GM23248 (cell line): Measurements from ENCODE around the gene LSP1. TPM values are rescaled to one million over a fixed set of nuclear protein-coding genes. Genes with fewer than 3 reads are reported as not detected.

Source experiments
- DNase-seq: peaks from one replicate; pipeline ENCODE4 v3.0.0-alpha.2; 2015
- H2AFZ ChIP-seq: fragments of 200-600 bp; sonication (generic); 2 replicates; pipeline ENCODE4 v1.6.1; 2016; ENCODE audit warnings: antibody characterized with exemption
- H3F3A ChIP-seq: fragments of 200-600 bp; sonication (generic); 2 replicates; pipeline ENCODE4 v1.6.1; 2016; ENCODE audit warnings: mild to moderate bottlenecking, antibody characterized with exemption, mixed run types; ENCODE audit not compliant: insufficient read depth
- H3K27ac ChIP-seq: fragments of 200-600 bp; sonication (generic); 2 replicates; pipeline ENCODE4 v1.5.1; 2016; ENCODE audit warnings: mild to moderate bottlenecking
- H3K27me3 ChIP-seq: fragments of 200-600 bp; sonication (generic); replicated peaks from 2 replicates; pipeline ENCODE4 v1.6.1; 2016; ENCODE audit warnings: mild to moderate bottlenecking; ENCODE audit not compliant: insufficient read depth
- H3K36me3 ChIP-seq: fragments of 200-600 bp; sonication (generic); 2 replicates; pipeline ENCODE4 v1.6.1; 2016; ENCODE audit warnings: low read depth, mild to moderate bottlenecking
- H3K4me1 ChIP-seq: fragments of 200-600 bp; sonication (generic); 2 replicates; pipeline ENCODE4 v1.6.1; 2016; ENCODE audit warnings: mild to moderate bottlenecking; ENCODE audit not compliant: insufficient read depth
- H3K4me2 ChIP-seq: fragments of 200-600 bp; sonication (generic); one replicate; pipeline ENCODE4 v1.6.1; 2016; ENCODE audit warnings: mild to moderate bottlenecking; ENCODE audit not compliant: unreplicated experiment
- H3K4me3 ChIP-seq: fragments of 200-600 bp; sonication (generic); 2 replicates; pipeline ENCODE4 v1.5.1; 2016; ENCODE audit warnings: mild to moderate bottlenecking
- H3K79me2 ChIP-seq: fragments of 200-600 bp; sonication (generic); 2 replicates; pipeline ENCODE4 v1.6.1; 2016; ENCODE audit warnings: mild to moderate bottlenecking; ENCODE audit not compliant: insufficient read depth
- H3K9ac ChIP-seq: fragments of 200-600 bp; sonication (generic); 2 replicates; pipeline ENCODE4 v1.6.1; 2016; ENCODE audit warnings: mild to moderate bottlenecking
- H3K9me2 ChIP-seq: fragments of 200-600 bp; sonication (generic); 2 replicates; pipeline ENCODE4 v1.6.1; 2016; ENCODE audit warnings: mixed run types, mild to moderate bottlenecking, moderate library complexity; ENCODE audit not compliant: insufficient read depth
- H3K9me3 ChIP-seq: fragments of 200-600 bp; sonication (generic); one replicate; pipeline ENCODE4 v1.6.1; 2017; ENCODE audit warnings: low read depth
- H4K20me1 ChIP-seq: fragments of 200-600 bp; sonication (generic); 2 replicates; pipeline ENCODE4 v1.6.0; 2016; ENCODE audit not compliant: insufficient read depth
- EZH2 ChIP-seq: fragments of 200-600 bp; sonication (generic); IDR thresholded peaks from 2 replicates; pipeline ENCODE4 v1.6.1; 2018; ENCODE audit warnings: antibody characterized with exemption, mild to moderate bottlenecking; ENCODE audit not compliant: insufficient read depth, poor library complexity, severe bottlenecking
- EZH2phosphoT487 ChIP-seq: fragments of 200-600 bp; sonication (generic); IDR thresholded peaks from 2 replicates; pipeline ENCODE4 v1.6.1; 2018; ENCODE audit warnings: antibody characterized with exemption, moderate library complexity, mild to moderate bottlenecking, low read depth; ENCODE audit not compliant: insufficient read depth
- WGBS, 2 experiments: methylation state at CpG; one replicate each; pipeline ENCODE4 v1.1.6; 2015 to 2017; ENCODE audit warnings: low lambda C conversion rate in 2 of 2, low coverage in 1 of 2; ENCODE audit errors: missing lambda C conversion rate in 2 of 2; 5-methylcytosine and 5-hydroxymethylcytosine counted together
- in situ Hi-C: fragments of 300-500 bp; cut with MboI; formaldehyde crosslinking; loops from 2 replicates; pipeline ENCODE4 v1.15.0; 2020
- polyA plus RNA-seq: library from polyadenylated mRNA; unstranded; fragments of >200 nt; fragmentation: Nextera tagmentation; extraction: Ambion mirVana; gene quantifications from 2 replicates; pipeline ENCODE4 v1.2.1, GENCODE V29; 2016
- total RNA-seq: library from RNA; depleted of rRNA; stranded (reverse); fragments of >200 nt; shearing (Covaris generic); gene quantifications from 2 replicates; pipeline ENCODE4 v1.2.3, GENCODE V29; 2014

LSP1 gene
- total and polyA plus RNA-seq, 2 experiments from 2014 or later = 0.36 TPM; not detected in 1

- H3K4me3 ChIP-seq = no peak overlapping the region
- H3F3A ChIP-seq = no peaks in the 10 kb centered on the region
- H3K9me3 ChIP-seq = no peaks in the 10 kb centered on the region
- H2AFZ ChIP-seq = no peak overlapping the region
- H3K9me2 ChIP-seq = no peaks in the 10 kb centered on the region
- DNase-seq = no peak
- no peaks in the 10 kb centered on the region for H3K4me1 ChIP-seq
- 73 to 79% methylated on average over 11 of the region's 11 CpGs for WGBS, 2 experiments
- H3K4me2 ChIP-seq = no peak overlapping the region
- H3K27me3 ChIP-seq = peaks cover 4% of the 10 kb centered on the region; the same call in 1 of the 2 replicates
- no peak overlapping the region for H3K27ac ChIP-seq
- no peaks in the 10 kb centered on the region for H3K79me2 ChIP-seq
- TF ChIP-seq EZH2 (no peak), EZH2phosphoT487 (no peak)
- in situ Hi-C loops = loop anchor here (25.0 kb wide), 1 partner anchor 305 kb away; the partner anchor contains the start of genes INS and TH
- H4K20me1 ChIP-seq = no peaks in the 10 kb centered on the region
- no peak overlapping the region for H3K9ac ChIP-seq
- no peaks in the 10 kb centered on the region for H3K36me3 ChIP-seq
These were observed 4.2 kb downstream of the LSP1 start for GRCh38 chr11:1857064-1857463.

GRCh38 chr11:1858154-1858553 lies 5.3 kb downstream of the LSP1 start:
- Histone ChIP-seq H3K27me3 (peaks cover 4% of the 10 kb centered on the region; the same call in 1 of the 2 replicates), H3K36me3 (no peaks in the 10 kb centered on the region), H3K9me3 (no peaks in the 10 kb centered on the region), H3K4me1 (0 out of 2 replicates have a peak, but pooled peaks cover 2% of the 10 kb centered on the region), H3K4me2 (no peak overlapping the region), H3K9me2 (no peaks in the 10 kb centered on the region), H3K9ac (no peak overlapping the region), H3F3A (no peaks in the 10 kb centered on the region), H4K20me1 (no peaks in the 10 kb centered on the region), H3K27ac (no peak overlapping the region), H3K4me3 (no peak overlapping the region), H2AFZ (no peak overlapping the region), H3K79me2 (no peaks in the 10 kb centered on the region)
- TF ChIP-seq EZH2phosphoT487 (no peak), EZH2 (no peak)
- DNase-seq = no peak
- in situ Hi-C loops = loop anchor here (25.0 kb wide), 1 partner anchor 304 kb away; the partner anchor contains the start of genes INS and TH
- WGBS, 2 experiments = 77 to 79% methylated on average over 6 to 7 of the region's 9 CpGs

- Histone ChIP-seq H3F3A (no peaks in the 10 kb centered on the region), H3K4me3 (no peak overlapping the region), H4K20me1 (no peaks in the 10 kb centered on the region), H3K27ac (no peak overlapping the region), H2AFZ (no peak overlapping the region), H3K9ac (no peak overlapping the region), H3K27me3 (peaks cover 4% of the 10 kb centered on the region; the same call in 1 of the 2 replicates), H3K9me3 (no peaks in the 10 kb centered on the region), H3K9me2 (no peaks in the 10 kb centered on the region), H3K79me2 (no peaks in the 10 kb centered on the region), H3K4me1 (peaks cover 5% of the 10 kb centered on the region; the same call in 1 of the 2 replicates), H3K36me3 (no peaks in the 10 kb centered on the region), H3K4me2 (no peak overlapping the region)
- TF ChIP-seq EZH2 = no peak
- TF ChIP-seq EZH2phosphoT487 = no peak
- DNase-seq = no peak
- in situ Hi-C loops = loop anchor here (25.0 kb wide), 1 partner anchor 304 kb away; the partner anchor contains the start of genes INS and TH
- WGBS, 2 experiments = 65 to 71% methylated on average over 7 of the region's 7 CpGs
These were observed 5.7 kb downstream of the LSP1 start for GRCh38 chr11:1858576-1858975.

DNA sequence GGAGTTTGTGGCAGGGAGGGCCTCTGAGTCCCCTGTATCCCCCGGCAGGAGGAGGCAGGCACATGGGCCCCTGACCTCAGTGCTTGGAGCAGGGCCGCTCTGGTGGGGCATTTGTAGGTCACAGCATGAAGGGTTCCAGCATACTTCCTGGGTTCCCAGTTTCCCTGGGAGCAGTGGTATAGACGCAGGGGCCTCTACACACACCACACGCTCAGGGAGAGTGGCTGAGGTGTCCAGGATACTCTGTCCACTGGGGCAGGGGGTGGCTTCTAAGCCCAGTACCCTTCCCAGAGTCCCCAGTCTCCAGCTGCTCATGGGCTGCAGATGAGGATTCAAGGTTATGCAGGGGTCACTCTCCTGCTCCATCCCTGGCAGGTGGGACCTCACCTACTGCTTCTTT lies 6.1 kb downstream of the LSP1 start:
- Histone ChIP-seq H3K27me3 (peaks cover 4% of the 10 kb centered on the region; the same call in 1 of the 2 replicates), H3K4me2 (no peak overlapping the region), H3K4me3 (no peak overlapping the region), H3K9ac (no peak overlapping the region), H2AFZ (no peak overlapping the region), H3K4me1 (peaks cover 9% of the 10 kb centered on the region), H3F3A (no peaks in the 10 kb centered on the region), H4K20me1 (no peaks in the 10 kb centered on the region), H3K9me2 (no peaks in the 10 kb centered on the region), H3K36me3 (no peaks in the 10 kb centered on the region), H3K9me3 (no peaks in the 10 kb centered on the region), H3K27ac (no peak overlapping the region), H3K79me2 (no peaks in the 10 kb centered on the region)
- TF ChIP-seq EZH2 (no peak), EZH2phosphoT487 (no peak)
- in situ Hi-C loops = loop anchor here (25.0 kb wide), 1 partner anchor 303 kb away; the partner anchor contains the start of genes INS and TH
- no peak for DNase-seq
- 69 to 75% methylated on average over 4 of the region's 4 CpGs for WGBS, 2 experiments
